Measurements from ENCODE around the gene ZNHIT6. TPM values are rescaled to one million over a fixed set of nuclear protein-coding genes. Genes with fewer than 3 reads are reported as not detected.

Gene ZNHIT6
- total RNA-seq, 4 donors from 2014 or later = 13.6 to 31.2 (median 23.2) TPM

DNA sequence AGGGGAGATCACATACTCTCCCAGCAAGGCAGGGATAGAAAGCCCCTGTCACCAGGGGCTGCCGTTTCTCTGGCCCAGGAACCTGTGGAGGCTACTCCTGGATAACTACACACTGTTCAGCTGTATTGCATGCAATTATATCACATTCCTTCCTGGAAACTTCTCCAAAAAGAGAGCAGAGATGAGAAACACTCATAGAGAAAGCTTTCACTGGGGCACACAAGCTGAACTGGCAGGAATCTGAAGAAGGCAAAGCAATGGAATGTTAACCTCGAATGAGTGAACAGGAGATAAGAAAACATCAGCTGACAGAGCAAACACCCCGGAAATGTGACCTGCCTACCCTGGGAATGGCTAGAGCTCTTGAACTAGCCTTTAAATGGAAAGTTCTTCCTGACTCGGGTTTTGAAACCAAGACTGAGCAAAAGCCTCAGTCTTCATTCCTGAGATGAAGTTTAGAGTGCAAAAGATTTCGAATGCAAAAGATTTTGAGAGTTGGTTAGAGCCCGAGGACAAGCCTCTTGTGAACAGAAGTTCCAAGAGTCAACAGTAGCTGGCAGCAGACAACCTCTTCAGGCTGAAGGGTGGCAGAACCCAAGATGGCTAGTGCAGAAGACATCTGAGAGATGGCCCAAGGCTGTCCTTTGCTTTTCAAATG, 95.4 kb downstream of the ZNHIT6 start:
- TF ChIP-seq, protein P1, sequence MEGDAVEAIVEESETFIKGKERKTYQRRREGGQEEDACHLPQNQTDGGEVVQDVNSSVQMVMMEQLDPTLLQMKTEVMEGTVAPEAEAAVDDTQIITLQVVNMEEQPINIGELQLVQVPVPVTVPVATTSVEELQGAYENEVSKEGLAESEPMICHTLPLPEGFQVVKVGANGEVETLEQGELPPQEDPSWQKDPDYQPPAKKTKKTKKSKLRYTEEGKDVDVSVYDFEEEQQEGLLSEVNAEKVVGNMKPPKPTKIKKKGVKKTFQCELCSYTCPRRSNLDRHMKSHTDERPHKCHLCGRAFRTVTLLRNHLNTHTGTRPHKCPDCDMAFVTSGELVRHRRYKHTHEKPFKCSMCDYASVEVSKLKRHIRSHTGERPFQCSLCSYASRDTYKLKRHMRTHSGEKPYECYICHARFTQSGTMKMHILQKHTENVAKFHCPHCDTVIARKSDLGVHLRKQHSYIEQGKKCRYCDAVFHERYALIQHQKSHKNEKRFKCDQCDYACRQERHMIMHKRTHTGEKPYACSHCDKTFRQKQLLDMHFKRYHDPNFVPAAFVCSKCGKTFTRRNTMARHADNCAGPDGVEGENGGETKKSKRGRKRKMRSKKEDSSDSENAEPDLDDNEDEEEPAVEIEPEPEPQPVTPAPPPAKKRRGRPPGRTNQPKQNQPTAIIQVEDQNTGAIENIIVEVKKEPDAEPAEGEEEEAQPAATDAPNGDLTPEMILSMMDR (IDR thresholded peaks at IDR 0.05) = no peak
- TF ChIP-seq POLR2A (IDR thresholded peaks at IDR 0.05) = no peak
- DNase-seq = no peak
- H3K36me3 ChIP-seq = no peaks in the 10 kb centered on the region
- H3K4me3 ChIP-seq = no peak overlapping the region
- H3K9me3 ChIP-seq = no peaks in the 10 kb centered on the region
- peak overlapping the region; percentile 29 to 51 for H3K27ac ChIP-seq
- H3K27me3 ChIP-seq = no peaks in the 10 kb centered on the region
- intact Hi-C loops (cut with DNase I; ENCODE audit: low total_unique reads) = no loop called here
- H3K4me1 ChIP-seq = no peaks in the 10 kb centered on the region

DNA sequence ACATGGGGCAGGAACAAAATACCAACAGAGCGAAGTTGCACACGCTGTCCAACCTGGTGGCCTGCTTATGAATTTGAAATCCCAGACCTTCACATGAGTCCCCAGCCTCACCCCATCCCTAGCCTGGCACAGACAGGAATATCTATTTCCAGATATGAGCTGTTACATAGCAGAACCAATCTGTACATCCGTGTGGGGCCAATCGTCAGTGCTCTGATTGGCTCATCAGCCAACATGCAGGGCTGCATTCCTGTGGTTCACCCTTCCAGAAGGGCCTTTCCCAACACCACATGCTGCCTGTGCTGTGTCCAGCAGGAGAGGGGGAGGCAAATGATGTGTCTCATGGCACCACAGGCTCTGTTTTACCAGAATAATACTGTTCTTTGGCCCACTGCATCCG, 96.4 kb downstream of the ZNHIT6 start:
- H3K27me3 ChIP-seq = no peaks in the 10 kb centered on the region
- intact Hi-C loops (cut with DNase I; ENCODE audit: low total_unique reads) = no loop called here
- H3K4me3 ChIP-seq = no peak overlapping the region
- TF ChIP-seq POLR2A (IDR thresholded peaks at IDR 0.05) = no peak
- H3K4me1 ChIP-seq = no peaks in the 10 kb centered on the region
- peak; percentile 27 to 45 for DNase-seq
- no peaks in the 10 kb centered on the region for H3K9me3 ChIP-seq
- no peaks in the 10 kb centered on the region for H3K36me3 ChIP-seq
- H3K27ac ChIP-seq = no peak overlapping the region

DNA sequence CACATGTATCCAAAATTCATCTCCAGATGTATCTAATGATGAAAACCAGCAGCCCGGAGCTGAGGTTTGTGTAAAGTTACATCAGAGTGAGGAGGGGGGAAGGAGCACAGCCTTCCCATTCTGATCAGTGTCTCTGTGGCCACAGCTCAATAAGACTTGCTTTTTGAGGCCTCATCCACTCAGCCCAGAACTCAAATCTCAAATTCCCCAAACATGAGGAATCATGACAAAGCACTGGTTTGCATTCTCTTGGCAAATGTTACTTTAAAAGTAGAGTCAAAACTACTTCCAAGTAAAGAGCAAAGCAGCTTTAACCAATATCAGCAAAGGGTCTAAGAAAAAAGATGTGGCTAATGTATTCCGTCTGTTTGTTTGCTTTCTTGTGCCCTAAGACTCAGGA, 96.8 kb downstream of the ZNHIT6 start:
- H3K4me1 ChIP-seq = no peaks in the 10 kb centered on the region
- no peak overlapping the region for H3K27ac ChIP-seq
- TF ChIP-seq POLR2A (IDR thresholded peaks at IDR 0.05) = no peak
- TF ChIP-seq, protein P1 (IDR thresholded peaks at IDR 0.05) = no peak

DNA sequence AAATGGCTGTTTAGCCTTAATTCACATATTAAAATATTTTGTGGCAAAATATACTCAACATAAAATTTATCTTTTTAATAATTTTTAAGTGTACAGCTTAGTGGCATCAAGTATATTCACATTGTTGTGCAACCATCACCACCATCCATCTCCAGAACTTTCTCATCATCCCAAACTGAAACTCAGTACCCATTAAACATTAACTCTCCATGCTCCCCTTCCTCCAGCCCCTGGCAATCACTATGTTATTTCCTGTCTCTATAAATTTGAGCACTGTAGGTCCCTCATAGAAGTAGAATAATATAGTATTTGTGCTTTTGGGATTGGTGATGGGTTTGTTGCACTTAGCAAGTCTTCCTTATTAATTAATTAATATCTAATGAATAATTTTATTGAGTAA, 98.3 kb downstream of the ZNHIT6 start:
- TF ChIP-seq POLR2A (IDR thresholded peaks at IDR 0.05) = no peak
- TF ChIP-seq, protein P1 (IDR thresholded peaks at IDR 0.05) = no peak
- DNase-seq = no peak
- H3K36me3 ChIP-seq = no peaks in the 10 kb centered on the region
- H3K9me3 ChIP-seq = no peaks in the 10 kb centered on the region
- H3K4me1 ChIP-seq = no peaks in the 10 kb centered on the region
- H3K27me3 ChIP-seq = no peaks in the 10 kb centered on the region
- H3K4me3 ChIP-seq = no peak overlapping the region
- H3K27ac ChIP-seq = no peak overlapping the region
- intact Hi-C loops (cut with DNase I; ENCODE audit: low total_unique reads) = loop anchor here (10.0 kb wide), 1 partner anchor 55 kb away; no protein-coding TSS in a partner anchor

More for the DNA sequence above, 96.8 kb downstream of the ZNHIT6 start:
- DNase-seq = no peak
- Histone ChIP-seq H3K36me3 (no peaks in the 10 kb centered on the region), H3K27me3 (no peaks in the 10 kb centered on the region), H3K4me3 (no peak overlapping the region), H3K9me3 (no peaks in the 10 kb centered on the region)
- intact Hi-C loops (cut with DNase I; ENCODE audit: low total_unique reads) = no loop called here

DNA sequence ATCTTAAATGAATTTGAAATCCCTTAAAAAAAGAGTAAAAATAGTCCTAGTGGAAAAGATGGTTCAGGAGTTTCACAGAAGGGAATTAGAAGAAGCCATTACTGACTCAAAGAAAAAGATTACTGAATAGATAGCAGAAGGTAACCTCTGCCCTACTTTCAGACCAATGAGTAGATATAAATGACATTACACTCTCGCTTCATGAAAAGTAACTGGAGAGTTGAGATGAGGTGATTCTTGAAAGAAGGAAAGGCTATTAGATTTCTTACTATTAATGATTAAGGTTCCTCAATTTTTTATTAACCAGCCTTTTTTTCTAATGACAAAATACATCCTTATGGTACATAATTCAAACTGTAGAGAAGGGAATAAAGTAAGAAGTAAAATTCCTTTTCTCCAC, 99.4 kb downstream of the ZNHIT6 start:
- Histone ChIP-seq H3K4me1 (no peaks in the 10 kb centered on the region), H3K9me3 (no peaks in the 10 kb centered on the region), H3K27ac (no peak overlapping the region), H3K36me3 (no peaks in the 10 kb centered on the region), H3K27me3 (no peaks in the 10 kb centered on the region), H3K4me3 (no peak overlapping the region)
- intact Hi-C loops (cut with DNase I; ENCODE audit: low total_unique reads) = loop anchor here (10.0 kb wide), 1 partner anchor 56 kb away; no protein-coding TSS in a partner anchor
- DNase-seq = no peak
- TF ChIP-seq, protein P1 (IDR thresholded peaks at IDR 0.05) = no peak

Data from uterus (tissue), 4 donors.